K562 (cell line): ENCODE results near the gene SLC39A11. TPM values are rescaled to one million over a fixed set of nuclear protein-coding genes. Genes with fewer than 3 reads are reported as not detected.

Experiments
- ATAC-seq: fragments of 200-7000 bp; cut with Tn5 transposase; 3 replicates; pipeline ENCODE4 v1.9.1; 2020; ENCODE audit warnings: moderate library complexity
- BruUV-seq: library from RNA; stranded (reverse); fragments of 400-500 nt; replicated peaks from 2 replicates; lab custom pipeline; 2021; lab: Mats Ljungman, UMichigan
- CTCF ChIA-PET: fragments of 300-600 bp; formaldehyde crosslinking; extraction: SDS; loops from one replicate; lab custom pipeline; 2021; ENCODE audit warnings: low intra/inter-chr PET ratio; lab: Yijun Ruan, JAX
- POLR2A ChIA-PET: fragments of 300-600, 350-650 bp; sonication (Branson Sonifier 250); formaldehyde crosslinking; extraction: SDS; loops from one replicate; lab custom pipeline; 2021; ENCODE audit warnings: antibody characterized with exemption, inconsistent platforms; lab: Yijun Ruan, JAX
- DNase-seq, 4 experiments: peaks; one replicate each; pipeline versions ENCODE4 v3.0.0 to v3.0.0-alpha.2; 2011 to 2018; ENCODE audit warnings: low spot score in 3 of 4, mixed read lengths in 3 of 4; ENCODE audit errors: extremely low read depth in 1 of 4
- FAIRE-seq: peaks from 2 replicates; lab custom pipeline; 2011; peaks lifted over from hg19 to GRCh38; lab: Jason Lieb, UNC
- H2AFZ ChIP-seq: 2 replicates; pipeline ENCODE4 v1.6.0; 2011; ENCODE audit warnings: low read depth, low read length, control low read depth, inconsistent platforms
- H3K27ac ChIP-seq: fragments of 200-600 bp; 3 replicates; pipeline ENCODE4 v1.8.0; 2011; ENCODE audit warnings: low read depth, mild to moderate bottlenecking, control low read depth, inconsistent platforms, low read length, moderate library complexity, mixed read lengths; ENCODE audit errors: extremely low read depth
- H3K27me3 ChIP-seq, 2 experiments: fragments of 300-600 bp in 1 of 2; 2 replicates in 1 of 2; 3 replicates in 1 of 2; pipeline versions ENCODE4 v1.6.0 to v1.8.0; 2011; ENCODE audit warnings: inconsistent platforms in 2 of 2, low read length in 2 of 2, mild to moderate bottlenecking in 1 of 2, mixed read lengths in 1 of 2, moderate library complexity in 1 of 2; ENCODE audit not compliant: control insufficient read depth in 2 of 2, insufficient read depth in 2 of 2
- H3K36me3 ChIP-seq: fragments of 300-600 bp; 3 replicates; pipeline ENCODE4 v1.8.0; 2011; ENCODE audit warnings: mild to moderate bottlenecking, low read length, inconsistent platforms; ENCODE audit not compliant: control insufficient read depth, insufficient read depth
- H3K4me1 ChIP-seq, 2 experiments: fragments of 200-600 bp in 1 of 2; replicated peaks in 1 of 2; 2 replicates in 1 of 2; 3 replicates in 1 of 2; pipeline versions ENCODE4 v1.5.1 to v1.8.0; 2011; ENCODE audit warnings: inconsistent platforms in 2 of 2, low read length in 2 of 2, mild to moderate bottlenecking in 1 of 2, mixed read lengths in 1 of 2, moderate library complexity in 1 of 2; ENCODE audit not compliant: control insufficient read depth in 2 of 2, insufficient read depth in 2 of 2
- H3K4me2 ChIP-seq: 2 replicates; pipeline ENCODE4 v1.6.1; 2011; ENCODE audit warnings: low read length, control low read depth, inconsistent platforms, mixed read lengths; ENCODE audit not compliant: insufficient read depth
- H3K4me3 ChIP-seq: fragments of 200-600 bp; sonication (generic), shearing (Covaris generic); 2 replicates; pipeline ENCODE4 v1.5.1; 2016; ENCODE audit warnings: control low read depth, inconsistent platforms
- H3K79me2 ChIP-seq: fragments of 200-600 bp; 3 replicates; pipeline ENCODE4 v1.8.0; 2011; ENCODE audit warnings: low read length, inconsistent platforms; ENCODE audit not compliant: control insufficient read depth, insufficient read depth
- H3K9ac ChIP-seq, 2 experiments: 2 replicates each; pipeline versions ENCODE4 v1.6.0 to v1.6.1; 2011; ENCODE audit warnings: low read depth in 2 of 2, low read length in 2 of 2, control low read depth in 1 of 2, inconsistent platforms in 1 of 2, mild to moderate bottlenecking in 1 of 2, mixed read lengths in 1 of 2; ENCODE audit not compliant: insufficient read depth in 1 of 2
- H3K9me1 ChIP-seq: one replicate; pipeline ENCODE4 v1.6.0; 2011; ENCODE audit warnings: inconsistent platforms, mild to moderate bottlenecking, low read length, moderate library complexity; ENCODE audit not compliant: control insufficient read depth, insufficient read depth
- H3K9me3 ChIP-seq: replicated peaks from 2 replicates; pipeline ENCODE4 v1.5.1; 2011; ENCODE audit warnings: low read depth, low read length, inconsistent platforms; ENCODE audit not compliant: control insufficient read depth, insufficient read depth
- H4K20me1 ChIP-seq: replicated peaks from 2 replicates; pipeline ENCODE4 v1.6.1; 2011; ENCODE audit warnings: low read length, inconsistent platforms, mixed read lengths; ENCODE audit not compliant: control insufficient read depth, insufficient read depth
- CEBPG ChIP-seq, 3 experiments: fragments of 200-800 bp in 1 of 3; sonication (Bioruptor generic) in 1 of 3; sonication (generic) in 1 of 3; formaldehyde crosslinking in 1 of 3; IDR thresholded peaks in 2 of 3; conservative IDR thresholded peaks in 1 of 3; 2 replicates each; pipeline versions ENCODE4 v1.6.1 to v1.8.0; 2016 to 2022; ENCODE audit warnings: missing compliant biosample characterization in 2 of 3, missing genetic modification characterization in 2 of 3, mild to moderate bottlenecking in 1 of 3, missing genetic modification reagents in 1 of 3
- YBX1 ChIP-seq: fragments of 450-650 bp; IDR thresholded peaks from 2 replicates; pipeline ENCODE4 v1.7.1; 2016; ENCODE audit warnings: mild to moderate bottlenecking
- WGBS: fragments of 100-300 bp; shearing (Covaris generic); methylation state at CpG from one replicate; pipeline ENCODE4 v1.1.6; 2016; ENCODE audit warnings: low coverage, mixed read lengths; ENCODE audit not compliant: insufficient coverage; ENCODE audit errors: missing lambda C conversion rate; 5-methylcytosine and 5-hydroxymethylcytosine counted together
- in situ Hi-C: fragments of 300-500 bp; cut with MboI; formaldehyde crosslinking; loops from 4 replicates; pipeline ENCODE4 v1.15.0; 2018; ENCODE audit warnings: inconsistent platforms, mixed read lengths
- intact Hi-C: fragments of 100-400 bp; cut with micrococcal nuclease; formaldehyde crosslinking; loops from 2 replicates; pipeline ENCODE4 v1.14.2; 2022
- polyA plus RNA-seq, 8 experiments: library from polyadenylated mRNA; depleted of rRNA in 4 of 8; stranded (reverse) in 5 of 8; unstranded in 3 of 8; fragments of >200 nt; fragmentation: Nextera tagmentation in 2 of 8; fragmentation: Illumina TruSeq in 1 of 8; extraction: Ambion mirVana in 2 of 8; extraction: Trizol in 1 of 8; gene quantifications; 2 replicates each; pipeline versions ENCODE4 v1.2.1 to v1.2.3, GENCODE V29; 2011 to 2014; ENCODE audit warnings: inconsistent platforms in 1 of 8, missing spikeins in 1 of 8
- total RNA-seq, 7 experiments: library from RNA; depleted of rRNA in 6 of 7; stranded (reverse); fragments of >200 nt in 6 of 7; fragmentation: Illumina TruSeq in 2 of 7; extraction: Trizol in 2 of 7; gene quantifications; 2 replicates each; pipeline versions ENCODE4 v1.2.1 to v1.2.3, GENCODE V29; 2011 to 2021; ENCODE audit warnings: low replicate concordance in 1 of 7
- TF ChIP-seq, protein P1 (sequence below): fragments of 250-450 bp; sonication (Bioruptor Pico); IDR thresholded peaks from 2 replicates; pipeline ENCODE4 v1.5.0; 2021; ENCODE audit warnings: mild to moderate bottlenecking, borderline replicate concordance
- TF ChIP-seq, protein P2 (sequence below): IDR thresholded peaks from 2 replicates; pipeline ENCODE4 v1.6.1; 2016; ENCODE audit warnings: missing genetic modification characterization, missing compliant biosample characterization

Gene SLC39A11
- total and polyA plus RNA-seq, 9 of the 15 experiments (the other 6 are each of a cell fraction or from before 2014, with no cell fraction given): 10.5 to 26.4 (median 13.4) TPM

DNA sequence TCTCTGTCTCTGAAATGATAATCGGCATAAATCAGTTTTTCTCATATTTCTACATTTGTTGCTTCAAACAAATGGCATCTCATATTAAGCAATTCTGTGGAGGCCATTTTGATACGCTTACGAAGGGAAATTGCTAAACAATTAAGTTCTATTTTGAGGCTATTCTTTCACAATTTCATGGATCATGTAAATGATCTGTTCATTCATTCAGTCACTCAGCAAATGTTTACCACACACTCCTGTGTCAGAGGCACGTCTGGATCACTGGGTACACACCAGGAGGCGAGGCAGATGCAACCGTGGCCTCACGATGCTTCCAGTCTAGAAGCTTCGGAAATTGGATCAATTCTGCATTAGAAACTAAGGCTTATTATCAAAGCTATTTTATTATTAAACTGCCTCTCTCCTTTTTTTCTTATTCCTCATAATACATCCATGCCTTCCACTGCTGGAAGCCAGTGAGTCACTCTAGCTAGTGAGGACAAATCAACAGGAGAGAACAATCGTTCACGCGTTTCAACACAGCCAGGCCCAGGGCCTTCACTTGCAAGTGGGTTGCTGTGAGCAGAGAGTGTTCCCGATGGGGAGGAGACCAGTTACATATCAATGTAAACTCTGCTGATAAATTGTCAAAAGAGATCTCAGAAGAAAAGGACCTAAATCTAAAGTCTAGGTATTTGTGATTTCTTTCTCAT, 11.3 kb upstream of the SLC39A11 start:
- Histone ChIP-seq H3K27ac (no peak overlapping the region), H3K4me2 (no peak overlapping the region), H3K36me3 (no peaks in the 10 kb centered on the region), H3K9me3 (no peaks in the 10 kb centered on the region), H3K9me1 (no peaks in the 10 kb centered on the region), H3K4me1 (no peaks in the 10 kb centered on the region; a peak in 1 of 5 replicates), H2AFZ (no peak overlapping the region), H3K27me3 (peaks cover 13 to 40% of the 10 kb centered on the region in 2 experiments), H3K4me3 (no peak overlapping the region), H4K20me1 (no peaks in the 10 kb centered on the region), H3K9ac (no peak overlapping the region), H3K79me2 (no peaks in the 10 kb centered on the region)
- FAIRE-seq (no peak), DNase-seq (no peak), ATAC-seq (no peak)
- in situ Hi-C loops: no loop called here
- BruUV-seq: no TSS peak
- ChIA-PET POLR2A (interaction anchor here (0.7 kb wide), 1 partner anchor 975 kb away, joined by 3 read pairs; no protein-coding TSS in a partner anchor), CTCF (no interaction called here)
- TF ChIP-seq CEBPG (CRISPR knock-in tag; IDR thresholded peaks at IDR 0.05) (no peak), CEBPG (tag; conservative IDR thresholded peaks at IDR 0.05 in 1 of 2, IDR thresholded peaks at IDR 0.05 in 1 of 2) (no peak), YBX1 (no peak)
- TF ChIP-seq, protein P1, sequence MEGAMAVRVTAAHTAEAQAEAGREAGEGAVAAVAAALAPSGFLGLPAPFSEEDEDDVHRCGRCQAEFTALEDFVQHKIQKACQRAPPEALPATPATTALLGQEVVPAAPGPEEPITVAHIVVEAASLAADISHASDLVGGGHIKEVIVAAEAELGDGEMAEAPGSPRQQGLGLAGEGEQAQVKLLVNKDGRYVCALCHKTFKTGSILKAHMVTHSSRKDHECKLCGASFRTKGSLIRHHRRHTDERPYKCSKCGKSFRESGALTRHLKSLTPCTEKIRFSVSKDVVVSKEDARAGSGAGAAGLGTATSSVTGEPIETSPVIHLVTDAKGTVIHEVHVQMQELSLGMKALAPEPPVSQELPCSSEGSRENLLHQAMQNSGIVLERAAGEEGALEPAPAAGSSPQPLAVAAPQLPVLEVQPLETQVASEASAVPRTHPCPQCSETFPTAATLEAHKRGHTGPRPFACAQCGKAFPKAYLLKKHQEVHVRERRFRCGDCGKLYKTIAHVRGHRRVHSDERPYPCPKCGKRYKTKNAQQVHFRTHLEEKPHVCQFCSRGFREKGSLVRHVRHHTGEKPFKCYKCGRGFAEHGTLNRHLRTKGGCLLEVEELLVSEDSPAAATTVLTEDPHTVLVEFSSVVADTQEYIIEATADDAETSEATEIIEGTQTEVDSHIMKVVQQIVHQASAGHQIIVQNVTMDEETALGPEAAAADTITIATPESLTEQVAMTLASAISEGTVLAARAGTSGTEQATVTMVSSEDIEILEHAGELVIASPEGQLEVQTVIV: no peak
- TF ChIP-seq, protein P2, sequence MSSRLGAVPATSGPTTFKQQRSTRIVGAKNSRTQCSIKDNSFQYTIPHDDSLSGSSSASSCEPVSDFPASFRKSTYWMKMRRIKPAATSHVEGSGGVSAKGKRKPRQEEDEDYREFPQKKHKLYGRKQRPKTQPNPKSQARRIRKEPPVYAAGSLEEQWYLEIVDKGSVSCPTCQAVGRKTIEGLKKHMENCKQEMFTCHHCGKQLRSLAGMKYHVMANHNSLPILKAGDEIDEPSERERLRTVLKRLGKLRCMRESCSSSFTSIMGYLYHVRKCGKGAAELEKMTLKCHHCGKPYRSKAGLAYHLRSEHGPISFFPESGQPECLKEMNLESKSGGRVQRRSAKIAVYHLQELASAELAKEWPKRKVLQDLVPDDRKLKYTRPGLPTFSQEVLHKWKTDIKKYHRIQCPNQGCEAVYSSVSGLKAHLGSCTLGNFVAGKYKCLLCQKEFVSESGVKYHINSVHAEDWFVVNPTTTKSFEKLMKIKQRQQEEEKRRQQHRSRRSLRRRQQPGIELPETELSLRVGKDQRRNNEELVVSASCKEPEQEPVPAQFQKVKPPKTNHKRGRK: no peak
- intact Hi-C loops: no loop called here
- 26% methylated on average over 11 of the region's 12 CpGs for WGBS
